Loucy (cell line): Measurements from ENCODE around the gene LRBA.

Experiments used
- CTCF ChIP-seq: fragments of 200-600 bp; sonication (generic); conservative IDR thresholded peaks from 2 replicates; pipeline ENCODE4 v1.5.1; 2014; ENCODE audit warnings: mild to moderate bottlenecking, antibody characterized with exemption, low read length
- EZH2phosphoT487 ChIP-seq: fragments of 200-600 bp; IDR thresholded peaks from 2 replicates; pipeline ENCODE4 v1.6.1; 2018; ENCODE audit warnings: antibody characterized with exemption, mild to moderate bottlenecking, moderate library complexity, borderline replicate concordance

GRCh38 chr4:150886597-150886996 lies 128.5 kb downstream of the LRBA start:
- TF ChIP-seq EZH2phosphoT487 (no peak), CTCF (no peak)
